ENCODE results near the gene UBIAD1. TPM values are rescaled to one million over a fixed set of nuclear protein-coding genes. Genes with fewer than 3 reads are reported as not detected.

UBIAD1 gene
- total and polyA plus RNA-seq, 4 donors = 7.5 to 17.9 (median 9.5) TPM

DNA sequence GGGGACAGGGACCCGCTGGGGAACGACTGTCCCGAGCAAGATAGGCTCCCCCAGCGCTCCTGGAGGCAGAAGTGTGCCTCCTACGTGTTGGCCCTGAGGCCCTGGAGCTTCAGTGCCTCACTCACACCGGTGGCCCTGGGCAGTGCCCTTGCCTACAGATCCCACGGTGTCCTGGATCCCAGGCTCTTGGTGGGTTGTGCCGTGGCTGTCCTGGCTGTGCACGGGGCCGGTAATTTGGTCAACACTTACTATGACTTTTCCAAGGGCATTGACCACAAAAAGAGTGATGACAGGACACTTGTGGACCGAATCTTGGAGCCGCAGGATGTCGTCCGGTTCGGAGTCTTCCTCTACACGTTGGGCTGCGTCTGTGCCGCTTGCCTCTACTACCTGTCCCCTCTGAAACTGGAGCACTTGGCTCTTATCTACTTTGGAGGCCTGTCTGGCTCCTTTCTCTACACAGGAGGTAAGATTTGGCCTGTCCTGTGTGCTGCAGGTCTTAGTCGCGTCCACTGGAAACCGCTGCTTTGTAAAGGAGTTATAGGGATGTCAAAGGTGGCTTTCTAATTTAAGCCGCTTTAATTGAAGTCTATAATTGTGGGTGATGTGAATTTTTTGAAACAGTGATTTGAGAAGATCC is 717 bp downstream of the UBIAD1 start:
- WGBS, 2 donors = 6% methylated on average over 22 of the region's 22 CpGs
- DNase-seq = no peak
- ATAC-seq (ENCODE audit: insufficient read depth, low FRiP score) = peak; percentile 9

DNA sequence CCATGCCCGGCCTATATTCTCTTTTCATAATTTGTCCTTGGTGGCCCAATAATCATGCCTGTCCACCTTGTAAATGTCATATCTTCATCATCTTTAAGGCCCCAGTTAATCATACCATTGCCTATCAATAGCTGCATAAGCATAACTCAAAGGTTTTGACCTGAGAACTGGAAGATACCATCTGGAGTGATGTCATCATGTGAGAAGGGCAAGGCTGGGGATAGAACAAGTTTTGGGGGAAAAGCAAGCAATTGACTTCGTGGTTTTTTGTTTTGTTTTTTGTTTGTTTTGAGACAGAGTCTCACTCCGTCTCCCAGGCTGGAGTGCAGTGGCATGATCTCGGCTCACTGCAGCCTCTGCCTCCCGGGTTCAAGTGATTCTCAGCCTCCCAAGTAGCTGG is 6.2 kb downstream of the UBIAD1 start:
- H3K4me1 ChIP-seq (ENCODE audit: control insufficient read depth in 5 of 5, insufficient read depth in 5 of 5, low read length in 5 of 5) = peaks cover 0 to 26% (median 5%) of the 10 kb centered on the region in 5 donors
- no peak for DNase-seq

More for the DNA sequence above, 717 bp downstream of the UBIAD1 start:
- peak overlapping the region; percentile 50 to 77 for H3K9ac ChIP-seq (ENCODE audit: insufficient read depth in 1 of 2, low read length in 2 of 2)
- no peaks in the 10 kb centered on the region for H3K9me3 ChIP-seq (ENCODE audit: control insufficient read depth in 4 of 4, insufficient read depth in 3 of 4, low read length in 3 of 4)
- H3K4me3 ChIP-seq = peak overlapping the region; percentile 88
- H3K27me3 ChIP-seq (ENCODE audit: control insufficient read depth in 3 of 3, insufficient read depth in 3 of 3, low read length in 2 of 3) = no peaks in the 10 kb centered on the region
- H3K27ac ChIP-seq (ENCODE audit: low read depth in 1 of 2, low read length in 1 of 2) = peak overlapping the region; percentile 96
- peaks cover 0 to 5% (median 2%) of the 10 kb centered on the region in 4 donors for H3K36me3 ChIP-seq (ENCODE audit: control insufficient read depth in 4 of 4, insufficient read depth in 4 of 4, low read length in 4 of 4)
- TF ChIP-seq, protein P1, sequence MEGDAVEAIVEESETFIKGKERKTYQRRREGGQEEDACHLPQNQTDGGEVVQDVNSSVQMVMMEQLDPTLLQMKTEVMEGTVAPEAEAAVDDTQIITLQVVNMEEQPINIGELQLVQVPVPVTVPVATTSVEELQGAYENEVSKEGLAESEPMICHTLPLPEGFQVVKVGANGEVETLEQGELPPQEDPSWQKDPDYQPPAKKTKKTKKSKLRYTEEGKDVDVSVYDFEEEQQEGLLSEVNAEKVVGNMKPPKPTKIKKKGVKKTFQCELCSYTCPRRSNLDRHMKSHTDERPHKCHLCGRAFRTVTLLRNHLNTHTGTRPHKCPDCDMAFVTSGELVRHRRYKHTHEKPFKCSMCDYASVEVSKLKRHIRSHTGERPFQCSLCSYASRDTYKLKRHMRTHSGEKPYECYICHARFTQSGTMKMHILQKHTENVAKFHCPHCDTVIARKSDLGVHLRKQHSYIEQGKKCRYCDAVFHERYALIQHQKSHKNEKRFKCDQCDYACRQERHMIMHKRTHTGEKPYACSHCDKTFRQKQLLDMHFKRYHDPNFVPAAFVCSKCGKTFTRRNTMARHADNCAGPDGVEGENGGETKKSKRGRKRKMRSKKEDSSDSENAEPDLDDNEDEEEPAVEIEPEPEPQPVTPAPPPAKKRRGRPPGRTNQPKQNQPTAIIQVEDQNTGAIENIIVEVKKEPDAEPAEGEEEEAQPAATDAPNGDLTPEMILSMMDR (IDR thresholded peaks at IDR 0.05; ENCODE audit: control extremely low read depth, extremely low read depth) = no peak
- H3K4me1 ChIP-seq (ENCODE audit: control insufficient read depth in 5 of 5, insufficient read depth in 5 of 5, low read length in 5 of 5) = peaks cover 0 to 13% (median 7%) of the 10 kb centered on the region in 5 donors

DNA sequence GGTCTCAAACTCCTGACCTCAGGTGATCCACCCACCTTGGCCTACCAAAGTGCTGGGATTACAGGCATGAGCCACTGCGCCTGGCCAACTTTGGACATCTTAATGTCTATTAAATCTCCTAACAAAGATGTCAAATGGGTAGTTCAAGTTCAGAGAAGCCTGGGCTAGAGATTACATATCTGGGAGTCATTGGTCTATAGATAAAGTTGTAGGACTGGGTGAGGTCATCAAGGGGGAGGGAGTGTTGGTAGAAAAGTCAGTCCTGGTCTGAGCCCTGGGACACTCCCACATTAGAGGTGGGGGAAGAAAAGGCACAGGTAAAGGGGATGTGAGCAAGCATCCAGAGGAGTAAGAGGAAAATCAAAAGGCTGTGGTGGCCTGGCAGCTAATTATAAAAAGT is 6.6 kb downstream of the UBIAD1 start:
- no peak for ATAC-seq (ENCODE audit: insufficient read depth, low FRiP score)
- TF ChIP-seq, protein P1 (IDR thresholded peaks at IDR 0.05; ENCODE audit: control extremely low read depth, extremely low read depth) = no peak
- no peak for DNase-seq
- no peaks in the 10 kb centered on the region for H3K9me3 ChIP-seq (ENCODE audit: control insufficient read depth in 4 of 4, insufficient read depth in 3 of 4, low read length in 3 of 4)
- WGBS, 2 donors = 96 to 97% methylated on average over 1 of the region's 1 CpG
- H3K36me3 ChIP-seq (ENCODE audit: control insufficient read depth in 4 of 4, insufficient read depth in 4 of 4, low read length in 4 of 4) = peaks cover 4 to 5% (median 4%) of the 10 kb centered on the region in 4 donors
- no peak overlapping the region for H3K4me3 ChIP-seq
- H3K4me1 ChIP-seq (ENCODE audit: control insufficient read depth in 5 of 5, insufficient read depth in 5 of 5, low read length in 5 of 5) = peaks cover 0 to 24% (median 5%) of the 10 kb centered on the region in 5 donors
- no peak overlapping the region for H3K27ac ChIP-seq (ENCODE audit: low read depth in 1 of 2, low read length in 1 of 2)
- H3K9ac ChIP-seq (ENCODE audit: insufficient read depth in 1 of 2, low read length in 2 of 2) = no peak overlapping the region
- no peaks in the 10 kb centered on the region for H3K27me3 ChIP-seq (ENCODE audit: control insufficient read depth in 3 of 3, insufficient read depth in 3 of 3, low read length in 2 of 3)

More for the DNA sequence above, 6.2 kb downstream of the UBIAD1 start:
- H3K36me3 ChIP-seq (ENCODE audit: control insufficient read depth in 4 of 4, insufficient read depth in 4 of 4, low read length in 4 of 4) = peaks cover 4 to 5% (median 4%) of the 10 kb centered on the region in 4 donors
- H3K27ac ChIP-seq (ENCODE audit: low read depth in 1 of 2, low read length in 1 of 2) = no peak overlapping the region
- no peak overlapping the region for H3K4me3 ChIP-seq
- no peak overlapping the region for H3K9ac ChIP-seq (ENCODE audit: insufficient read depth in 1 of 2, low read length in 2 of 2)
- H3K27me3 ChIP-seq (ENCODE audit: control insufficient read depth in 3 of 3, insufficient read depth in 3 of 3, low read length in 2 of 3) = no peaks in the 10 kb centered on the region
- H3K9me3 ChIP-seq (ENCODE audit: control insufficient read depth in 4 of 4, insufficient read depth in 3 of 4, low read length in 3 of 4) = no peaks in the 10 kb centered on the region
- 91 to 95% methylated on average over 5 of the region's 5 CpGs for WGBS, 2 donors
- TF ChIP-seq, protein P1 (IDR thresholded peaks at IDR 0.05; ENCODE audit: control extremely low read depth, extremely low read depth) = no peak
- no peak for ATAC-seq (ENCODE audit: insufficient read depth, low FRiP score)

All from lung (tissue), 12 donors.